ENCODE results near the gene RLN3.

DNA sequence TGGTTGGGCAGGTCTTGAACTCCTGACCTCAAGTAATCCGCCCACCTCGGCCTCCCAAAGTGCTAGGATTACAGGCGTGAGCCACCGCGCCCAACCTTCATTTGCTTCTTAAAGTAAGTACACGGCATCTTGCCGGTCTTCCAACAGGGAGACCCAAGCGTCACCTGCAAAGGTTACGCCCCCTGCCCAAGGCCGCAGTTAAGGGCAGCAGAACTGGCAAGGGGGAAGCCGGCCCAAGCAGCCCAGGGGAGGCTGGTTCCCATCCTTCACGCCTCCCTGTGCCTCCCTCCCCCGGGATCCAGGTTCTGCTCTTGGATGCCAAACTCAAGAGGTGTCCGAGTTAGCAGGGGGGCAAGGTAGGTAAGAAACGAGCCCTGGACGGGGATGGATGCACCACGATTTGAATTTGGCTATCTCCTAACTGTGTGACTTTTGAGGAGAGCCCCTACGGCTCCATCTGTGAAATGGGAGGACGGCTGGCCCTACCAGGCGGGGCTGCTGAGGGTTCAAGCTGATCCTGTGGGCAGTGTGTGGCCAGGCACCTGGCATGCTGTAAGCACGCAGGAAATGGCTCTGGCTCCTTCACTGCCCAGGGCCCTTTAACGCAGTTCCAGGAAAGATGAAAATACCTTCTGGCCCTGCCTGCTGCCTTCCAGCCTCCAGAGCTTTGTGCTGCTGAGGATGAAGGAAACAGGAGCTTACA, 30.9 kb upstream of the RLN3 start:
- TF ChIP-seq, protein P1, sequence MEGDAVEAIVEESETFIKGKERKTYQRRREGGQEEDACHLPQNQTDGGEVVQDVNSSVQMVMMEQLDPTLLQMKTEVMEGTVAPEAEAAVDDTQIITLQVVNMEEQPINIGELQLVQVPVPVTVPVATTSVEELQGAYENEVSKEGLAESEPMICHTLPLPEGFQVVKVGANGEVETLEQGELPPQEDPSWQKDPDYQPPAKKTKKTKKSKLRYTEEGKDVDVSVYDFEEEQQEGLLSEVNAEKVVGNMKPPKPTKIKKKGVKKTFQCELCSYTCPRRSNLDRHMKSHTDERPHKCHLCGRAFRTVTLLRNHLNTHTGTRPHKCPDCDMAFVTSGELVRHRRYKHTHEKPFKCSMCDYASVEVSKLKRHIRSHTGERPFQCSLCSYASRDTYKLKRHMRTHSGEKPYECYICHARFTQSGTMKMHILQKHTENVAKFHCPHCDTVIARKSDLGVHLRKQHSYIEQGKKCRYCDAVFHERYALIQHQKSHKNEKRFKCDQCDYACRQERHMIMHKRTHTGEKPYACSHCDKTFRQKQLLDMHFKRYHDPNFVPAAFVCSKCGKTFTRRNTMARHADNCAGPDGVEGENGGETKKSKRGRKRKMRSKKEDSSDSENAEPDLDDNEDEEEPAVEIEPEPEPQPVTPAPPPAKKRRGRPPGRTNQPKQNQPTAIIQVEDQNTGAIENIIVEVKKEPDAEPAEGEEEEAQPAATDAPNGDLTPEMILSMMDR (optimal IDR thresholded peaks at IDR 0.05 in 1 of 3, IDR thresholded peaks at IDR 0.05 in 1 of 3, conservative IDR thresholded peaks at IDR 0.05 in 1 of 3; ENCODE audit: extremely low read depth in 1 of 3, insufficient read depth in 2 of 3, low read length in 3 of 3) = no peak
- TF ChIP-seq EZH2 (IDR thresholded peaks at IDR 0.05; ENCODE audit: low read length) = no peak

All from keratinocyte (primary cell).